Measurements from ENCODE around the gene VSIR.

The VSIR gene

GRCh38 chr10:71746344-71747037 lies 26.8 kb downstream of the VSIR start:
- peak; percentile 61 for DNase-seq

GRCh38 chr10:71745664-71746250 lies 27.6 kb downstream of the VSIR start:
- DNase-seq, result no peak

GRCh38 chr10:71744897-71745663 lies 28.2 kb downstream of the VSIR start:
- no peak for DNase-seq

- DNase-seq, result no peak
Measured at GRCh38 chr10:71743866-71744265, 29.5 kb downstream of the VSIR start.

- DNase-seq, result no peak
Measured at GRCh38 chr10:71743089-71743838, 30.1 kb downstream of the VSIR start.

- no peak for DNase-seq
Measured at GRCh38 chr10:71742301-71743088, 30.8 kb downstream of the VSIR start.

- no peak for DNase-seq
Measured at GRCh38 chr10:71741671-71742070, 31.6 kb downstream of the VSIR start.

- no peak for DNase-seq
Measured at GRCh38 chr10:71741029-71741428, 32.3 kb downstream of the VSIR start.

GRCh38 chr10:71740069-71740653 lies 33.2 kb downstream of the VSIR start:
- DNase-seq, result no peak

GRCh38 chr10:71739358-71739900 lies 33.9 kb downstream of the VSIR start:
- no peak for DNase-seq

GRCh38 chr10:71737834-71738197 lies 35.5 kb downstream of the VSIR start:
- DNase-seq, result no peak

GRCh38 chr10:71737001-71737833 lies 36.1 kb downstream of the VSIR start:
- peak; percentile 55 for DNase-seq

GRCh38 chr10:71736570-71736952 lies 36.8 kb downstream of the VSIR start:
- no peak for DNase-seq

GRCh38 chr10:71735709-71736569 lies 37.4 kb downstream of the VSIR start:
- DNase-seq, result peak; percentile 71

GRCh38 chr10:71734797-71735196 lies 38.5 kb downstream of the VSIR start:
- DNase-seq, result no peak

GRCh38 chr10:71731791-71732190 lies 41.5 kb downstream of the VSIR start:
- no peak for DNase-seq

GRCh38 chr10:71729161-71729636 lies 44.1 kb downstream of the VSIR start:
- DNase-seq, result no peak

- peak; percentile 73 for DNase-seq
Measured at GRCh38 chr10:71727738-71728737, 45.3 kb downstream of the VSIR start.

All from activated CD4-positive, alpha-beta T cell treated with anti-CD3 and anti-CD28 coated beads for 48 hours (primary cell).